ENCODE measurements around the gene CD300LF. TPM values are rescaled to one million over a fixed set of nuclear protein-coding genes. Genes with fewer than 3 reads are reported as not detected.

Gene CD300LF
- total RNA-seq, 4 donors from 2014 or later, result 0.27 to 0.41 TPM; not detected in 2

GRCh38 chr17:74750039-74750326, 37.3 kb upstream of the CD300LF start:
- Histone ChIP-seq H3K27ac (peak overlapping the region in 1 of 2 donors; percentile 78), H3K36me3 (no peaks in the 10 kb centered on the region), H3K27me3 (no peaks in the 10 kb centered on the region), H3K4me3 (peak overlapping the region in 1 of 2 donors; percentile 92), H3K9me3 (no peaks in the 10 kb centered on the region), H3K4me1 (no peaks in the 10 kb centered on the region)
- intact Hi-C loops (cut with DNase I; ENCODE audit: low total_unique reads), result no loop called here
- no peak for DNase-seq
- TF ChIP-seq POLR2A (IDR thresholded peaks at IDR 0.05) (no peak), CTCF (IDR thresholded peaks at IDR 0.05) (no peak)

- Histone ChIP-seq H3K9me3 (no peaks in the 10 kb centered on the region), H3K27ac (peak overlapping the region; percentile 30 to 78), H3K36me3 (no peaks in the 10 kb centered on the region), H3K4me3 (peak overlapping the region; percentile 62 to 92), H3K27me3 (no peaks in the 10 kb centered on the region), H3K4me1 (no peaks in the 10 kb centered on the region)
- TF ChIP-seq CTCF (IDR thresholded peaks at IDR 0.05), result no peak
- TF ChIP-seq POLR2A (IDR thresholded peaks at IDR 0.05), result no peak
- intact Hi-C loops (cut with DNase I; ENCODE audit: low total_unique reads), result loop anchor here (10.0 kb wide), 2 partner anchors 115 to 205 kb away; no protein-coding TSS in a partner anchor
- DNase-seq, result no peak
These were observed 36.7 kb upstream of the CD300LF start for GRCh38 chr17:74749279-74750038.

- intact Hi-C loops (cut with DNase I; ENCODE audit: low total_unique reads), result loop anchor here (10.0 kb wide), 2 partner anchors 116 to 206 kb away; no protein-coding TSS in a partner anchor
- Histone ChIP-seq H3K4me3 (peak within 1 kb of the TSS; percentile 62 to 92), H3K4me1 (no peaks in the 10 kb centered on the region), H3K27ac (peak within 1 kb of the TSS; percentile 30 to 78), H3K36me3 (no peaks in the 10 kb centered on the region), H3K27me3 (no peaks in the 10 kb centered on the region), H3K9me3 (no peaks in the 10 kb centered on the region)
- peak; percentile 95 for TF ChIP-seq POLR2A (IDR thresholded peaks at IDR 0.05)
- TF ChIP-seq CTCF (IDR thresholded peaks at IDR 0.05), result peak in 1 of 4 experiments; percentile 6
- DNase-seq, result peak; percentile 85 to 88
These were observed 36.0 kb upstream of the CD300LF start, which contains the start of gene NHERF1 for GRCh38 chr17:74748529-74749278. Gene NHERF1, plus strand, starts transcription at chr17:74748628. Its CDS starts 219 bp downstream, at chr17:74748847.

GRCh38 chr17:74748279-74748528, 35.5 kb upstream of the CD300LF start:
- TF ChIP-seq POLR2A (IDR thresholded peaks at IDR 0.05) (no peak), CTCF (IDR thresholded peaks at IDR 0.05) (peak in 3 of 4 experiments; percentile 3 to 36 (median 36))
- no peaks in the 10 kb centered on the region for H3K4me1 ChIP-seq
- H3K27ac ChIP-seq, result peak overlapping the region; percentile 30 to 55

GRCh38 chr17:74746922-74747321, 34.2 kb upstream of the CD300LF start:
- intact Hi-C loops (cut with DNase I; ENCODE audit: low total_unique reads), result loop anchor here (10.0 kb wide), 2 partner anchors 118 to 208 kb away; no protein-coding TSS in a partner anchor
- Histone ChIP-seq H3K36me3 (no peaks in the 10 kb centered on the region), H3K9me3 (no peaks in the 10 kb centered on the region), H3K4me1 (no peaks in the 10 kb centered on the region), H3K27me3 (no peaks in the 10 kb centered on the region), H3K4me3 (no peak overlapping the region), H3K27ac (peak overlapping the region in 1 of 2 donors; percentile 55)
- no peak for DNase-seq
- TF ChIP-seq POLR2A (IDR thresholded peaks at IDR 0.05) (no peak), CTCF (IDR thresholded peaks at IDR 0.05) (no peak)

More at GRCh38 chr17:74748279-74748528, 35.5 kb upstream of the CD300LF start:
- no peaks in the 10 kb centered on the region for H3K9me3 ChIP-seq
- H3K36me3 ChIP-seq, result no peaks in the 10 kb centered on the region
- peak overlapping the region; percentile 26 to 92 for H3K4me3 ChIP-seq
- no peak for DNase-seq
- H3K27me3 ChIP-seq, result no peaks in the 10 kb centered on the region
- intact Hi-C loops (cut with DNase I; ENCODE audit: low total_unique reads), result loop anchor here (10.0 kb wide), 2 partner anchors 117 to 207 kb away; no protein-coding TSS in a partner anchor

Measured in uterus (tissue), 4 donors.